HG02623 (cell line): ENCODE measurements around the gene SCGB1C1.
A peak's percentile ranks its signal among the peaks of the same experiment; 100 is the strongest.

Experiments
- ATAC-seq: cut with Tn5 transposase; IDR thresholded peaks from one replicate; pipeline ENCODE4 v1.9.1; 2021; ENCODE audit warnings: moderate library complexity; ENCODE audit not compliant: unreplicated experiment

SCGB1C1 gene

DNA sequence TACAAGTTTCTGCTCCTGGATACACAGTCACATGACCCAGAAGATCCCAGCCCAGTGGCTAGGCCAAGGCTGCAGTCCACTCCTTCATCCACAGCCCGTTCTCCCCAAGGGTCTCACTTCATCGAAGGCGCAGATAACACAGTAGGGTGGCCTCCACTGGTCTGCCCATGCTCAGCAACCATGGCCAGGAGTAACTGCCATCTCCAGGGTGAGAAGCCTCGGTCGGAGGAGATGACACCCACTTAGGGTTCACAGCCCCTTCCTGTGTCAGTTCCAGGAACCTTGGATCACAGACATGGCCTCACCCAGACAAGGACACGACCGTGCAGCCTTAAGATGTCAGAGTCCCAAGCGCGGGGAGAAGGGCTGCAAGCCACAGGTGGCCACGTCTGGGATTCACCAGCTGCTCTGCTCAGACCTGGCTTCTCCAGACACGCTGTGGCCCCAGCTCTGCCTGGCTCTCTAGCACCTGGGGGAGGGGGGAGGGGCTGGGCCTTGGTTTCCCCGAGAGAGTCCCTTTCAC, 11.8 kb downstream of the SCGB1C1 start:
- no peak for ATAC-seq

- no peak for ATAC-seq
These were observed 12.5 kb downstream of the SCGB1C1 start for GRCh38 chr11:205221-206001.

GRCh38 chr11:206002-206384, 13.1 kb downstream of the SCGB1C1 start:
- ATAC-seq = no peak

- no peak for ATAC-seq
These were observed 13.8 kb downstream of the SCGB1C1 start for GRCh38 chr11:206526-207207.

- ATAC-seq = peak; percentile 68
These were observed 14.5 kb downstream of the SCGB1C1 start, which contains the start of the genes BET1L and RIC8A for GRCh38 chr11:207208-207862. TSS of gene BET1L (minus strand) at chr11:207399. CDS start at chr11:207321, 78 bp downstream. TSS of gene RIC8A (plus strand) at chr11:207708. CDS start at chr11:208855, 1,147 bp downstream.

- ATAC-seq = peak; percentile 1
These were observed 14.9 kb downstream of the SCGB1C1 start for GRCh38 chr11:207863-208180.

DNA sequence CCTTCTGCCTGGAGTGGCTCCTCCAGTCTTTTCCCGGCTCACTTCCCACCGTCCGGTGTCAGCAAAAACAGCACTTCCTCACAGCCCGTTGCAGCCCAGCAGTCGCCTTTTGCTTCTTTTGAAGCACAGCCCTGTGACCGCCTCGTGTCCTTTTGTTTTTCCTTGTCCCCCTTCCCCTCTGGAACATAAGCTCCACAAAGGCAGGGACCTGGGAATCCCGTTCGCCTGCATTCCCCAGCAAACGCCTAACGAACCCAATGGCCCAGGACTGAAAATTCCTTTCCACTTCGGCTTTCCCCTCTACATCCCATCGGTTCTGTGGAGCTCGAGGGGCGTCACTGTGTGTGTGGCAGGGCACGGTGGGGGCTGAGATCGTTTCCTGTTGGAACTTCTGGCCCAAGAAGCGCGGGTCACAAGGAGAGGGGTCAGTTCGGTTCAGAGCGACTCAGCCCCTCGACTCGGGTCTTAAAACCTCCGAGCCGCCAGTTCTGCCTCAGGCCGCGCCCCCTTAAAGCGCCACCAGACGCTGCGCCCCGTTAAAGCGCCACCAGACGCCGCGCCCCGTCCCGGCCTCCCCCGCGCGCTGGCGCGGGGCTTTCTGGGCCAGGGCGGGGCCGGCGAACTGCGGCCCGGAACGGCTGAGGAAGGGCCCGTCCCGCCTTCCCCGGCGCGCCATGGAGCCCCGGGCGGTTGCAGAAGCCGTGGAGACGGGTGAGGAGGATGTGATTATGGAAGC, 15.5 kb downstream of the SCGB1C1 start:
- ATAC-seq = peak; percentile 39

- ATAC-seq = no peak
These were observed 16.0 kb downstream of the SCGB1C1 start for GRCh38 chr11:208917-209260.

GRCh38 chr11:209275-210121, 16.6 kb downstream of the SCGB1C1 start:
- no peak for ATAC-seq

GRCh38 chr11:210122-210802, 17.4 kb downstream of the SCGB1C1 start:
- no peak for ATAC-seq

GRCh38 chr11:210803-211180, 17.9 kb downstream of the SCGB1C1 start:
- ATAC-seq = no peak

GRCh38 chr11:211295-211694, 18.4 kb downstream of the SCGB1C1 start:
- ATAC-seq = no peak

GRCh38 chr11:211741-212140, 18.9 kb downstream of the SCGB1C1 start:
- no peak for ATAC-seq

- no peak for ATAC-seq
These were observed 19.5 kb downstream of the SCGB1C1 start for GRCh38 chr11:212150-213100.

GRCh38 chr11:213111-213510, 20.2 kb downstream of the SCGB1C1 start:
- ATAC-seq = no peak

- no peak for ATAC-seq
These were observed 21.2 kb downstream of the SCGB1C1 start for GRCh38 chr11:214083-214482.

DNA sequence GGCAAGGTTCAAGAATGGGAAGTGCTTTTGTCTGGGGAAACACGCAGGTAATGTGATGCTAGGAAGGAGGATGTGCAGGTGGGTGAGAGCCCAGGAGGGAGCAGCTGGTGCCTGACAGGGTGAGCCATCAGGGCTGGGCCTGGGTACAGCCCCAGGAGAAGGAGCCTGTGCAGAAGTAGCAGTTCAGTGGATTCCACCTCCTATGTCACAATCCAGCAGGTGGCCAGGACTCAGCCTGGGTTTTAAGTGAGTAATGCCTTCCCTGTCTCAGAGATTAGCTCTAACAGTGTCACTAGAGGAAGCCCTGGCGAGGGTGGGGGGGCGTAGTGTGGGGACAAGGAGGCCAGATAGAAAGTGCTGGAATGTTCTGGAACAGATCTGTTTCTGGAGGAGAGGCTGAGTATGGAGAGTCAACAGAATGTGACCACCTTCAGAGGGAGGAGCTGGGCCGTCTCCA, 22.7 kb downstream of the SCGB1C1 start:
- ATAC-seq = no peak
